GM23338 (cell line): ENCODE data around the gene EXOG. TPM values are rescaled to one million over a fixed set of nuclear protein-coding genes. Genes with fewer than 3 reads are reported as not detected.

Experiments used
- ATAC-seq: fragments of 200-7000 bp; cut with Tn5 transposase; 3 replicates; pipeline ENCODE4 v1.9.1; 2020
- DNase-seq: peaks from one replicate; pipeline ENCODE4 v3.0.0-alpha.2; 2015; ENCODE audit warnings: low spot score
- H2AFZ ChIP-seq: fragments of 200-600 bp; sonication (generic); 2 replicates; pipeline ENCODE4 v1.8.0; 2016; ENCODE audit warnings: antibody characterized with exemption, mild to moderate bottlenecking, moderate library complexity
- H3F3A ChIP-seq: fragments of 200-600 bp; sonication (generic); replicated peaks from 2 replicates; pipeline ENCODE4 v1.8.0; 2017; ENCODE audit warnings: antibody characterized with exemption, mixed run types, low read depth
- H3K27ac ChIP-seq: fragments of 200-600 bp; sonication (generic); 2 replicates; pipeline ENCODE4 v1.6.1; 2016; ENCODE audit warnings: low read depth
- H3K27me3 ChIP-seq: fragments of 200-600 bp; sonication (generic); 2 replicates; pipeline ENCODE4 v1.8.0; 2016; ENCODE audit warnings: mild to moderate bottlenecking, mixed run types, moderate library complexity; ENCODE audit not compliant: insufficient read depth
- H3K36me3 ChIP-seq: fragments of 200-600 bp; sonication (generic); 2 replicates; pipeline ENCODE4 v1.8.0; 2016; ENCODE audit warnings: mild to moderate bottlenecking; ENCODE audit not compliant: insufficient read depth
- H3K4me1 ChIP-seq: fragments of 200-600 bp; sonication (generic); 2 replicates; pipeline ENCODE4 v1.8.0; 2016; ENCODE audit warnings: mild to moderate bottlenecking, moderate library complexity; ENCODE audit not compliant: insufficient read depth
- H3K4me2 ChIP-seq: fragments of 200-600 bp; sonication (generic); 2 replicates; pipeline ENCODE4 v1.7.1; 2017; ENCODE audit warnings: mixed run types
- H3K4me3 ChIP-seq: fragments of 200-600 bp; sonication (generic); 2 replicates; pipeline ENCODE4 v1.6.1; 2016; ENCODE audit warnings: mixed run types
- H3K79me2 ChIP-seq: fragments of 200-600 bp; sonication (generic); replicated peaks from 2 replicates; pipeline ENCODE4 v1.8.0; 2017; ENCODE audit warnings: mild to moderate bottlenecking; ENCODE audit not compliant: insufficient read depth
- H3K9me2 ChIP-seq: fragments of 200-600 bp; sonication (generic); 2 replicates; pipeline ENCODE4 v1.8.0; 2017; ENCODE audit not compliant: insufficient read depth
- H4K20me1 ChIP-seq: fragments of 200-600 bp; sonication (generic); replicated peaks from 2 replicates; pipeline ENCODE4 v1.8.0; 2017; ENCODE audit warnings: mild to moderate bottlenecking; ENCODE audit not compliant: insufficient read depth
- H3K27ac Mint-ChIP-seq: 2 replicates; pipeline ENCODE4 v1.8.0; 2020; ENCODE audit warnings: inconsistent platforms, mild to moderate bottlenecking, moderate library complexity, mixed read lengths
- H3K27me3 Mint-ChIP-seq: 3 replicates; pipeline ENCODE4 v1.8.0; 2022; ENCODE audit warnings: low read depth, mild to moderate bottlenecking, moderate library complexity, mixed read lengths, inconsistent platforms; ENCODE audit not compliant: insufficient read depth, poor library complexity
- H3K36me3 Mint-ChIP-seq: 3 replicates; pipeline ENCODE4 v1.8.0; 2021; ENCODE audit warnings: low read depth, mild to moderate bottlenecking, inconsistent platforms, moderate library complexity, mixed read lengths
- H3K4me1 Mint-ChIP-seq: 3 replicates; pipeline ENCODE4 v1.8.0; 2020; ENCODE audit warnings: mild to moderate bottlenecking, inconsistent platforms, mixed read lengths
- H3K4me3 Mint-ChIP-seq: 3 replicates; pipeline ENCODE4 v1.8.0; 2021; ENCODE audit warnings: moderate library complexity, mild to moderate bottlenecking, inconsistent platforms, mixed read lengths
- H3K9me3 Mint-ChIP-seq: 3 replicates; pipeline ENCODE4 v1.8.0; 2020; ENCODE audit warnings: moderate library complexity, mild to moderate bottlenecking, inconsistent platforms, mixed read lengths
- CTCF ChIP-seq, 2 experiments: fragments of 200-600 bp in 1 of 2; sonication (generic) in 1 of 2; conservative IDR thresholded peaks; 2 replicates each; pipeline versions ENCODE4 v1.5.1 to v1.6.1; 2016 to 2017; ENCODE audit warnings: antibody characterized with exemption in 2 of 2, low read depth in 2 of 2, mild to moderate bottlenecking in 2 of 2, moderate library complexity in 1 of 2
- ETS1 ChIP-seq: IDR thresholded peaks from 2 replicates; pipeline ENCODE4 v1.6.1; 2016; ENCODE audit warnings: antibody characterized with exemption
- STAT1 ChIP-seq: IDR thresholded peaks from one replicate; pipeline ENCODE4 v1.6.1; 2016; ENCODE audit warnings: antibody characterized with exemption; ENCODE audit not compliant: unreplicated experiment
- polyA plus RNA-seq: library from polyadenylated mRNA; unstranded; fragments of >200 nt; fragmentation: Nextera tagmentation; extraction: Ambion mirVana; gene quantifications from 2 replicates; pipeline ENCODE4 v1.2.1, GENCODE V29; 2016
- total RNA-seq: library from RNA; depleted of rRNA; stranded (reverse); fragments of >200 nt; shearing (Covaris generic); gene quantifications from 2 replicates; pipeline ENCODE4 v1.2.3, GENCODE V29; 2014
- TF ChIP-seq, protein P1 (sequence below): fragments of 250-450 bp; sonication (Bioruptor Pico); IDR thresholded peaks from 2 replicates; pipeline ENCODE4 v1.5.0; 2020; ENCODE audit warnings: mild to moderate bottlenecking, moderate library complexity

The EXOG gene
- total and polyA plus RNA-seq, 2 experiments from 2014 or later = 9.7 to 11.3 TPM

DNA sequence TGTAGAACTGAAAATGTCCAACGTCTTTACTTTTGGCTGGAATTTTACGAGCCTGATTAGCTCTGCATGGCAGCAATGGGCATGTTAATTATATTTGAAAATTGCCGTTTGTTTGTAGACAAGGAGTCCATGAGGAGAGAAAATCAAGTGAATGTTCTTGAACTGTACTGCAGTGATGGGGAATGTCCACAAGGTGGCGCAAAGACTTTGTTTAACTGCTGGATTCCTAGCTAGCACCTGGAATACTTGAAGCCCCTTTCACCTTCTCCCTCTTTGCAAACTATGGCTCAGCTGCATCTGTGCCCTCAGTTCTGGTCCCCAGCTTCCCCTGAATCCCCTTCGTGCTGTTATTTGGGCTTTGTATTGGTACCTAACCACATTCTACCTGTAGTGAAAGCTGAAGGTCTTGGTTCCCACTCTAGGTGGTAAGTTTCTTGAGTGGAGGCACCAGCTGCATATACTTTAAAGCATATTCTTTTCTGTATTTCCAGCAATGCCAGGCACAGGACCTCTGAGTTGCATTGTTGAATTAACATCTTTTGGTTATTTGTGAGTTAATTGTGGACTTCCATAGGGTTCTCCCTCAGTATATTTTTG is 25.3 kb downstream of the EXOG start:
- 0 out of 2 replicates have a peak overlapping the region, but pooled peaks have one; percentile 27 for H3K27ac Mint-ChIP-seq
- Histone ChIP-seq H3K36me3 (peaks cover 12% of the 10 kb centered on the region), H3K4me1 (peaks cover 24% of the 10 kb centered on the region), H3K79me2 (no peaks in the 10 kb centered on the region), H3K27ac (no peak overlapping the region), H3K4me2 (no peak overlapping the region), H4K20me1 (no peaks in the 10 kb centered on the region), H3K27me3 (no peaks in the 10 kb centered on the region), H3K4me3 (no peak overlapping the region), H3K9me2 (no peaks in the 10 kb centered on the region), H3F3A (no peaks in the 10 kb centered on the region), H2AFZ (no peak overlapping the region)
- TF ChIP-seq, protein P1, sequence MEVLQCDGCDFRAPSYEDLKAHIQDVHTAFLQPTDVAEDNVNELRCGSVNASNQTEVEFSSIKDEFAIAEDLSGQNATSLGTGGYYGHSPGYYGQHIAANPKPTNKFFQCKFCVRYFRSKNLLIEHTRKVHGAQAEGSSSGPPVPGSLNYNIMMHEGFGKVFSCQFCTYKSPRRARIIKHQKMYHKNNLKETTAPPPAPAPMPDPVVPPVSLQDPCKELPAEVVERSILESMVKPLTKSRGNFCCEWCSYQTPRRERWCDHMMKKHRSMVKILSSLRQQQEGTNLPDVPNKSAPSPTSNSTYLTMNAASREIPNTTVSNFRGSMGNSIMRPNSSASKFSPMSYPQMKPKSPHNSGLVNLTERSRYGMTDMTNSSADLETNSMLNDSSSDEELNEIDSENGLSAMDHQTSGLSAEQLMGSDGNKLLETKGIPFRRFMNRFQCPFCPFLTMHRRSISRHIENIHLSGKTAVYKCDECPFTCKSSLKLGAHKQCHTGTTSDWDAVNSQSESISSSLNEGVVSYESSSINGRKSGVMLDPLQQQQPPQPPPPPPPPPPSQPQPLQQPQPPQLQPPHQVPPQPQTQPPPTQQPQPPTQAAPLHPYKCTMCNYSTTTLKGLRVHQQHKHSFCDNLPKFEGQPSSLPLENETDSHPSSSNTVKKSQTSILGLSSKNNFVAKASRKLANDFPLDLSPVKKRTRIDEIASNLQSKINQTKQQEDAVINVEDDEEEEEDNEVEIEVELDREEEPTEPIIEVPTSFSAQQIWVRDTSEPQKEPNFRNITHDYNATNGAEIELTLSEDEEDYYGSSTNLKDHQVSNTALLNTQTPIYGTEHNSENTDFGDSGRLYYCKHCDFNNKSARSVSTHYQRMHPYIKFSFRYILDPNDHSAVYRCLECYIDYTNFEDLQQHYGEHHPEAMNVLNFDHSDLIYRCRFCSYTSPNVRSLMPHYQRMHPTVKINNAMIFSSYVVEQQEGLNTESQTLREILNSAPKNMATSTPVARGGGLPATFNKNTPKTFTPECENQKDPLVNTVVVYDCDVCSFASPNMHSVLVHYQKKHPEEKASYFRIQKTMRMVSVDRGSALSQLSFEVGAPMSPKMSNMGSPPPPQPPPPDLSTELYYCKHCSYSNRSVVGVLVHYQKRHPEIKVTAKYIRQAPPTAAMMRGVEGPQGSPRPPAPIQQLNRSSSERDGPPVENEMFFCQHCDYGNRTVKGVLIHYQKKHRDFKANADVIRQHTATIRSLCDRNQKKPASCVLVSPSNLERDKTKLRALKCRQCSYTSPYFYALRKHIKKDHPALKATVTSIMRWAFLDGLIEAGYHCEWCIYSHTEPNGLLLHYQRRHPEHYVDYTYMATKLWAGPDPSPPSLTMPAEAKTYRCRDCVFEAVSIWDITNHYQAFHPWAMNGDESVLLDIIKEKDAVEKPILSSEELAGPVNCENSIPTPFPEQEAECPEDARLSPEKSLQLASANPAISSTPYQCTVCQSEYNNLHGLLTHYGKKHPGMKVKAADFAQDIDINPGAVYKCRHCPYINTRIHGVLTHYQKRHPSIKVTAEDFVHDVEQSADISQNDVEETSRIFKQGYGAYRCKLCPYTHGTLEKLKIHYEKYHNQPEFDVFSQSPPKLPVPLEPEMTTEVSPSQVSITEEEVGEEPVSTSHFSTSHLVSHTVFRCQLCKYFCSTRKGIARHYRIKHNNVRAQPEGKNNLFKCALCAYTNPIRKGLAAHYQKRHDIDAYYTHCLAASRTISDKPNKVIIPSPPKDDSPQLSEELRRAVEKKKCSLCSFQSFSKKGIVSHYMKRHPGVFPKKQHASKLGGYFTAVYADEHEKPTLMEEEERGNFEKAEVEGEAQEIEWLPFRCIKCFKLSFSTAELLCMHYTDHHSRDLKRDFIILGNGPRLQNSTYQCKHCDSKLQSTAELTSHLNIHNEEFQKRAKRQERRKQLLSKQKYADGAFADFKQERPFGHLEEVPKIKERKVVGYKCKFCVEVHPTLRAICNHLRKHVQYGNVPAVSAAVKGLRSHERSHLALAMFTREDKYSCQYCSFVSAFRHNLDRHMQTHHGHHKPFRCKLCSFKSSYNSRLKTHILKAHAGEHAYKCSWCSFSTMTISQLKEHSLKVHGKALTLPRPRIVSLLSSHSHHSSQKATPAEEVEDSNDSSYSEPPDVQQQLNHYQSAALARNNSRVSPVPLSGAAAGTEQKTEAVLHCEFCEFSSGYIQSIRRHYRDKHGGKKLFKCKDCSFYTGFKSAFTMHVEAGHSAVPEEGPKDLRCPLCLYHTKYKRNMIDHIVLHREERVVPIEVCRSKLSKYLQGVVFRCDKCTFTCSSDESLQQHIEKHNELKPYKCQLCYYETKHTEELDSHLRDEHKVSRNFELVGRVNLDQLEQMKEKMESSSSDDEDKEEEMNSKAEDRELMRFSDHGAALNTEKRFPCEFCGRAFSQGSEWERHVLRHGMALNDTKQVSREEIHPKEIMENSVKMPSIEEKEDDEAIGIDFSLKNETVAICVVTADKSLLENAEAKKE = no peak
- TF ChIP-seq CTCF (conservative IDR thresholded peaks at IDR 0.05; ENCODE audit: low read depth in 2 of 2) (peak; percentile 92 to 96), ETS1 (no peak), STAT1 (no peak)
- H3K27me3 Mint-ChIP-seq = no peaks in the 10 kb centered on the region
- no peak overlapping the region for H3K4me3 Mint-ChIP-seq
- peaks cover 38% of the 10 kb centered on the region for H3K4me1 Mint-ChIP-seq
- peak; percentile 93 for DNase-seq
- H3K36me3 Mint-ChIP-seq = peaks cover 35% of the 10 kb centered on the region
- peak; percentile 81 for ATAC-seq
- no peaks in the 10 kb centered on the region for H3K9me3 Mint-ChIP-seq
